ENCODE results near the gene PRMT9.

The PRMT9 gene

DNA sequence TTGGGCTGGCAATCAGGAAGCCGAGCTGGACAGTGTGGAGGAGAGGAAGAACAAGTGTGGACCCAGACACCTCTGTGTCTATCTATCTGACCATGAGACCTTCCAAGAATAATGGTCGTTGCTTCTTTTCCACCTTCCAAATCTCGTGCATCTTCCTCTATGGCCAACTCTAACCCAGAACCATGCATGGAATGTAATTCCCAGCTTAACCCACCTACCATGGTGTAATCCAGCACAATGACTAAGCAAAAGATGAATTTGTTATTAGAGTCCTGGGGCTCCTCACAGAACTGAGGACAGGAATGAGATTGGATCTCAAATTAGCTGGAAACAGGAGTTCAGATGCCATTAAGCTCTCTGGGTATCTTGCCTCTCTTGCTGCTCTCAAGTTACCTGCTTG is 84.2 kb downstream of the PRMT9 start:
- Histone ChIP-seq H3K27me3 (replicated peaks; ENCODE audit: control insufficient read depth, insufficient read depth, low read length, poor library complexity, severe bottlenecking) (no peaks in the 10 kb centered on the region), H3K4me3 (ENCODE audit: insufficient read depth, low read depth, low read length, poor library complexity, severe bottlenecking) (no peak overlapping the region), H3K27ac (ENCODE audit: insufficient read depth, low read length, poor library complexity, severe bottlenecking) (no peak overlapping the region), H3K4me1 (ENCODE audit: control insufficient read depth, insufficient read depth, low read length, poor library complexity, severe bottlenecking) (no peaks in the 10 kb centered on the region), H3K36me3 (ENCODE audit: control insufficient read depth, insufficient read depth, low read length) (no peaks in the 10 kb centered on the region), H3K9me3 (ENCODE audit: control insufficient read depth, low read length) (no peaks in the 10 kb centered on the region)
- DNase-seq, result no peak

DNA sequence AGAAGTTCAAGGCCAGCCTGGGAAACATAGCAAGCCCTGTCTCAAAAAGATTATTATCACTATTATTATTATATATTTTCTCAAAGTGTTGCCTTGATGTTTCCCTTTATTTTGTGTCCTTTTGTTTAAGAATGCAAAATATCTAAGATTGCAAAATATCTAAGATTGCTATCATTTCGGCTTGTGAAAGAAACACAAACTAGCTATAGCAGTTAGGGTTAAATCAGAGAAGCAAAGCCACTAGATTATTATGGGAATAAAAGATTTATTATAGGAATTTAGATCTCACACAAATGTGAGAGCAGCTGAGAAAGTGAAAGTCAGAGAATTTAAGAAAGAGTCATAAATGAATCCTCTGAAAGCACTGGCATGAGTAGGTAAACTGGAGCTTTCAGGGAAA is 84.8 kb downstream of the PRMT9 start:
- no peaks in the 10 kb centered on the region for H3K4me1 ChIP-seq (ENCODE audit: control insufficient read depth, insufficient read depth, low read length, poor library complexity, severe bottlenecking)

DNA sequence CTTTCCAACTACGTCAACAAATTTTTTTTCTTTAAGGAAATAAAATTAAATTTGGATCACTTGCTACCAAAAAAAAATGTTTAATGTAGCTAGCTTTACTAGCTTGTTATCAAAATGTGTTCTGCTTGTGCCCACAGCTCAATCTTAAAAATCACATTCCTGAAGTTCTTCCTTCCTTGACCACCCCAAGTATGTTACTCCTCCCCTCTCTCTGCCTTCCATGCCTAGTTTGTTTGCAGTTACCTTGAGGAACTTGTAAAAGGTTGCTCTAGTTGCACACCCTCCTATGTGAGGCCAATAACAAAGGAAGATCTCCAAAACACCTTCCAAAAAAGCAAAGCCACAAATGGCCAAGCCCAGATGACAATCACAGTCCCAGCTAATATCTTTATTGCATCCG is 86.4 kb downstream of the PRMT9 start:
- H3K36me3 ChIP-seq (ENCODE audit: control insufficient read depth, insufficient read depth, low read length), result no peaks in the 10 kb centered on the region
- no peak overlapping the region for H3K27ac ChIP-seq (ENCODE audit: insufficient read depth, low read length, poor library complexity, severe bottlenecking)
- no peaks in the 10 kb centered on the region for H3K27me3 ChIP-seq (replicated peaks; ENCODE audit: control insufficient read depth, insufficient read depth, low read length, poor library complexity, severe bottlenecking)
- DNase-seq, result no peak
- H3K4me1 ChIP-seq (ENCODE audit: control insufficient read depth, insufficient read depth, low read length, poor library complexity, severe bottlenecking), result no peaks in the 10 kb centered on the region
- H3K9me3 ChIP-seq (ENCODE audit: control insufficient read depth, low read length), result no peaks in the 10 kb centered on the region
- H3K4me3 ChIP-seq (ENCODE audit: insufficient read depth, low read depth, low read length, poor library complexity, severe bottlenecking), result no peak overlapping the region

More for the DNA sequence above, 84.8 kb downstream of the PRMT9 start:
- Histone ChIP-seq H3K9me3 (ENCODE audit: control insufficient read depth, low read length) (no peaks in the 10 kb centered on the region), H3K4me3 (ENCODE audit: insufficient read depth, low read depth, low read length, poor library complexity, severe bottlenecking) (no peak overlapping the region), H3K27ac (ENCODE audit: insufficient read depth, low read length, poor library complexity, severe bottlenecking) (no peak overlapping the region), H3K36me3 (ENCODE audit: control insufficient read depth, insufficient read depth, low read length) (no peaks in the 10 kb centered on the region), H3K27me3 (replicated peaks; ENCODE audit: control insufficient read depth, insufficient read depth, low read length, poor library complexity, severe bottlenecking) (no peaks in the 10 kb centered on the region)
- DNase-seq, result no peak

DNA sequence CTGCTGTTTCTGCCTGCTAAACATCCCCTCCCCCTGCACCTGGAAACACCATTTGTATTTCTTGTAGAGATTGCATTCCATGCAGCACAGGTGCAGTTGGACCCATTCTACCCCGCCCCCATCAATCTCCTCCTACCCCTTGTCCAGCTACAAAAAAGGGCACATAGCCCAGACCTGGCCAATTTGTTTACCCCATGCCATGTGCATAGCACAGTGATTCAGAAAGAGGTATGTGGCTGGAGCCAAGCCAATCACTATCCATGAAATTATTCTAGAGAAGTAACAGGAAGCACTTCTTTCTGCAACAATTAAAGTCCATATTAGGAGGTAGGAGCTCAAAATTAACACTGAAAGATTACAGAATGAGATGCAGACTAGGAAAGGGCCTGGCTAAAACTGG is 87.0 kb downstream of the PRMT9 start:
- Histone ChIP-seq H3K27ac (ENCODE audit: insufficient read depth, low read length, poor library complexity, severe bottlenecking) (no peak overlapping the region), H3K4me1 (ENCODE audit: control insufficient read depth, insufficient read depth, low read length, poor library complexity, severe bottlenecking) (no peaks in the 10 kb centered on the region)
- no peak for DNase-seq

DNA sequence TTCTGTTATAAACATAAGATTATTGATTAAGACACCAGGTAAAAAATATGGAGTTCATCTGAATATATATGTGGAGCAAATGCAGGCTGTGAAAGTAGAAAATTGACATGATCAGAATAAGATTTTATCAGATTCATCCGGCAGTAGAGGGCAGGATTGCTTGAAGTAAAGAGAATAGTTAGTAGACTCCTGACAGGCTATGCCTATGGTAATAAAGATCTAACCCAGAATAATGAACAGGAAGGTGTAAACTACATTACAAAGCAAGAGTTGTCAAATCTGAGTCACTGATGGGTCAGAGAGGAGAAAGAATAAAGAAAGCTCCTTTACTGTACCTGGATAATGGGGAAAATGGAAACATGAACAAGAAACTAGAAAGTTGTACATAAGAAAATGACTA is 87.6 kb downstream of the PRMT9 start:
- Histone ChIP-seq H3K27ac (ENCODE audit: insufficient read depth, low read length, poor library complexity, severe bottlenecking) (no peak overlapping the region), H3K4me3 (ENCODE audit: insufficient read depth, low read depth, low read length, poor library complexity, severe bottlenecking) (no peak overlapping the region), H3K36me3 (ENCODE audit: control insufficient read depth, insufficient read depth, low read length) (no peaks in the 10 kb centered on the region), H3K4me1 (ENCODE audit: control insufficient read depth, insufficient read depth, low read length, poor library complexity, severe bottlenecking) (no peaks in the 10 kb centered on the region), H3K9me3 (ENCODE audit: control insufficient read depth, low read length) (no peaks in the 10 kb centered on the region), H3K27me3 (replicated peaks; ENCODE audit: control insufficient read depth, insufficient read depth, low read length, poor library complexity, severe bottlenecking) (no peaks in the 10 kb centered on the region)
- no peak for DNase-seq

More for the DNA sequence above, 87.0 kb downstream of the PRMT9 start:
- Histone ChIP-seq H3K27me3 (replicated peaks; ENCODE audit: control insufficient read depth, insufficient read depth, low read length, poor library complexity, severe bottlenecking) (no peaks in the 10 kb centered on the region), H3K4me3 (ENCODE audit: insufficient read depth, low read depth, low read length, poor library complexity, severe bottlenecking) (no peak overlapping the region), H3K9me3 (ENCODE audit: control insufficient read depth, low read length) (no peaks in the 10 kb centered on the region), H3K36me3 (ENCODE audit: control insufficient read depth, insufficient read depth, low read length) (no peaks in the 10 kb centered on the region)

DNA sequence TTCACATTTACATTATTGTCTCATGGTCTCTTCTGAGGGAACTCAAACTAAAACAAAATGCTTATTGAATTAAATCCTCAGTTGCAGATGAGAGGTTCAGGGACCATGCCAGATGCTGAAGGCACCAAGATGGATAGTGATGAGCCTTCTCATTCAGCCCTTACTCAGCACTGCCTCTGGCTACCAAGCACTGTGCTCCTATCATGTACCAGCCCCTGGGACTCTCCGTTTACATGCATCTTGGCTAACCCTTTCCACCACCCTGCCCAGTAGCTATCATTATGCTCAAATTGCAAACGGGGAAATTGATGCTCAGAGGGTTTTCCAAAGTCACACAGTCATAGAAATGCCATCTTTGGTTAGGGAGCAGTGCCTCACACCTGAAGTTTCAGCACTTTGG is 89.4 kb downstream of the PRMT9 start:
- H3K4me1 ChIP-seq (ENCODE audit: control insufficient read depth, insufficient read depth, low read length, poor library complexity, severe bottlenecking), result no peaks in the 10 kb centered on the region
- H3K4me3 ChIP-seq (ENCODE audit: insufficient read depth, low read depth, low read length, poor library complexity, severe bottlenecking), result no peak overlapping the region
- no peak overlapping the region for H3K27ac ChIP-seq (ENCODE audit: insufficient read depth, low read length, poor library complexity, severe bottlenecking)
- H3K9me3 ChIP-seq (ENCODE audit: control insufficient read depth, low read length), result no peaks in the 10 kb centered on the region
- no peaks in the 10 kb centered on the region for H3K36me3 ChIP-seq (ENCODE audit: control insufficient read depth, insufficient read depth, low read length)
- no peaks in the 10 kb centered on the region for H3K27me3 ChIP-seq (replicated peaks; ENCODE audit: control insufficient read depth, insufficient read depth, low read length, poor library complexity, severe bottlenecking)
- DNase-seq, result no peak

DNA sequence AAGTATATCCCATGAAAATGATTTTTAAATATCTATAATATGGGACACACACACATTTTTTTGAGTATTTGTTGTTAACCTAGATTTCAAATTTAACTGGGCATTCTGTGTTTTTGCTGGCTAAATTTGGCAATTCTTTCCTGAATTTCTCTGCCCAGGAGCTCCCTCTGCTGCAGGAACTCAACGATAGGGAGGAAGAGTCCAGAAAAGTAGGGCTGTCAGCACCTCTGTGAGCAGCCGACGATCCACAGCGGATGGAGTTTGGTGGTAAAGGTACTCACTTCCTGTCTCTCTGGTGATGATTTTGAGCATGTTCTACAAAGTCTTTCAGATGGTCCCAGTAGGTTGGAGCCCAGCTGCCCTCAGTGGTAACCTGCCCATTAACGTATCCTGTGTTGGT is 89.9 kb downstream of the PRMT9 start:
- no peaks in the 10 kb centered on the region for H3K9me3 ChIP-seq (ENCODE audit: control insufficient read depth, low read length)
- H3K4me1 ChIP-seq (ENCODE audit: control insufficient read depth, insufficient read depth, low read length, poor library complexity, severe bottlenecking), result no peaks in the 10 kb centered on the region
- no peaks in the 10 kb centered on the region for H3K36me3 ChIP-seq (ENCODE audit: control insufficient read depth, insufficient read depth, low read length)
- H3K4me3 ChIP-seq (ENCODE audit: insufficient read depth, low read depth, low read length, poor library complexity, severe bottlenecking), result no peak overlapping the region
- no peaks in the 10 kb centered on the region for H3K27me3 ChIP-seq (replicated peaks; ENCODE audit: control insufficient read depth, insufficient read depth, low read length, poor library complexity, severe bottlenecking)
- H3K27ac ChIP-seq (ENCODE audit: insufficient read depth, low read length, poor library complexity, severe bottlenecking), result no peak overlapping the region
- no peak for DNase-seq

DNA sequence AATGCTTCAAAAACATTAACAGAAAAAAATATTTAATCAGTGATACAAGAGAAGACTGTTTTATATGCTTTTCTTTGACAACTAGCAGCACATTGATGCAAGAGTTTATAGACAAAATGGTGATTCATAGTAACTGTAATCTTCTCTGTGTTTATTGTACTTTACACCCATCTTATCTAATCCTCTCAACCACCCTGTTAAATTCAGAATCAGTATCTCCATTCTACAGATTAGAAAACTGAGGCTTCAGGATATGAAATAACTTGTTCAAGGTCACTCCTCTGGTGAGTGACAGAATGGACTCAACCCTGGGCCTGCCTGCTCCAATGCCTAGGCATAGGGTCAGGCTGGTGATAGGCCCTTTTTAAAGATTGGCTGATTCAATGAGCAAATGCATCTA is 92.9 kb downstream of the PRMT9 start:
- Histone ChIP-seq H3K9me3 (ENCODE audit: control insufficient read depth, low read length) (no peaks in the 10 kb centered on the region), H3K4me3 (ENCODE audit: insufficient read depth, low read depth, low read length, poor library complexity, severe bottlenecking) (no peak overlapping the region), H3K4me1 (ENCODE audit: control insufficient read depth, insufficient read depth, low read length, poor library complexity, severe bottlenecking) (no peaks in the 10 kb centered on the region), H3K27me3 (replicated peaks; ENCODE audit: control insufficient read depth, insufficient read depth, low read length, poor library complexity, severe bottlenecking) (no peaks in the 10 kb centered on the region), H3K27ac (ENCODE audit: insufficient read depth, low read length, poor library complexity, severe bottlenecking) (no peak overlapping the region), H3K36me3 (ENCODE audit: control insufficient read depth, insufficient read depth, low read length) (no peaks in the 10 kb centered on the region)
- no peak for DNase-seq

DNA sequence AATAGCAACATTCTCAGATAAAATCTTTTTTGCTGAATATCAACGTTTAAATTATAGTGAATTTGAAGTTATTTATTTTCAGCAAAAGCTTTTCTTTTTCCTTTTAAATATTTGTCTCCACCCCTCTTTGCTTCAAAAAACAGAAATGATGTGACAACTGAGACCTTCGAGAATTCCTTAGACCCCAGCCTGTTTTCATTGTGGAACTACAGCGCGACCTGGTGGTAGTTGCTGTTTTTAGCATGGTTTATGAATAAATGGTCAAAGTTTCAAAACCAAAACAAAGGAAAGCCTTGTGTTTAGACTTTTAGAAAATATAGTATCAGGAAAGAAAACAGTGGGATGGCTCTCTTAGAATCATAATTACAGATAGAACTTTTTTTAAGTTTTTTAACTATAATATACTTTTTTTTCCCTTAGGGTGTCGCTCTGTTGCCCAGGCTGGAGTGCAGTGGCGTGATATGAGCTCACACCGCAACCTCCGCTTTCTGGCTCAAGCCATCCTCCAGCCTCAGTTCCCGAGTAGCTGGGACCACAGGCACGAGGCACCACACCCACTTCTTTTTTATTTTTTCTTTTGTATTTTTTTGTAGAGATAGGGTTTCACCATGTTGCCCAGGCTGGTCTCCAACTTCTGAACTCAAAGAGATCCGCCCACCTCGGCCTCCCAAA is 93.6 kb downstream of the PRMT9 start:
- no peak for DNase-seq
- Histone ChIP-seq H3K4me3 (ENCODE audit: insufficient read depth, low read depth, low read length, poor library complexity, severe bottlenecking) (no peak overlapping the region), H3K27ac (ENCODE audit: insufficient read depth, low read length, poor library complexity, severe bottlenecking) (no peak overlapping the region), H3K4me1 (ENCODE audit: control insufficient read depth, insufficient read depth, low read length, poor library complexity, severe bottlenecking) (no peaks in the 10 kb centered on the region), H3K9me3 (ENCODE audit: control insufficient read depth, low read length) (no peaks in the 10 kb centered on the region), H3K36me3 (ENCODE audit: control insufficient read depth, insufficient read depth, low read length) (no peaks in the 10 kb centered on the region), H3K27me3 (replicated peaks; ENCODE audit: control insufficient read depth, insufficient read depth, low read length, poor library complexity, severe bottlenecking) (no peaks in the 10 kb centered on the region)

DNA sequence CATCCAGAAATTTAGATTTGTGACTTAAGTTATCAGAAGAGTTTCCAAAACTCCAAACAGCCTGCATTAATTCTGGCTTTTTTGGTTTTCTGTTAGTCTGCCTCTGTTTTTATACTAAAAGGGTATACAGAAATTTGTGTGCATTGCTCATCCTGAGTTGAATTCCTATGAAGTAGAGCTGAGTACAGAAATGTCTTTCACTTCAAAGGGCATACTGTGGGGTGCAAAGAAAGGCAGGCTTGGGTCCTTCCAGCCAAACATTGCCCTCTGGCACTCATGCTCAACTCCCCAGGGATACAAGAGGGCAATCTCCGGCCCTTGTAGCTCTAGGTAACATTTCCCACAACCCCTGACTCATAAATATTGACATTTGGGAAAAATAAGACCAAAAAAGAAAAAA is 94.4 kb downstream of the PRMT9 start:
- Histone ChIP-seq H3K4me1 (ENCODE audit: control insufficient read depth, insufficient read depth, low read length, poor library complexity, severe bottlenecking) (no peaks in the 10 kb centered on the region), H3K36me3 (ENCODE audit: control insufficient read depth, insufficient read depth, low read length) (no peaks in the 10 kb centered on the region), H3K27me3 (replicated peaks; ENCODE audit: control insufficient read depth, insufficient read depth, low read length, poor library complexity, severe bottlenecking) (no peaks in the 10 kb centered on the region), H3K9me3 (ENCODE audit: control insufficient read depth, low read length) (no peaks in the 10 kb centered on the region), H3K4me3 (ENCODE audit: insufficient read depth, low read depth, low read length, poor library complexity, severe bottlenecking) (no peak overlapping the region), H3K27ac (ENCODE audit: insufficient read depth, low read length, poor library complexity, severe bottlenecking) (no peak overlapping the region)
- no peak for DNase-seq
